ACC112 (cell line): ENCODE results near the gene LGALS12.
"Not testable (repeated sequence)": the region's sequence is repeated elsewhere in the genome, so short reads cannot be mapped to it uniquely, and the experiment has no call there.

Experiments used
- H2AFZ ChIP-seq: fragments of 200-600 bp; sonication (generic); one replicate; pipeline ENCODE4 v1.6.0; 2017; ENCODE audit warnings: antibody characterized with exemption, low read length; ENCODE audit not compliant: unreplicated experiment
- H3K27ac ChIP-seq: fragments of 200-600 bp; sonication (generic); 2 replicates; pipeline ENCODE4 v1.5.1; 2014; ENCODE audit warnings: low read depth, mild to moderate bottlenecking, antibody characterized with exemption, low read length, moderate library complexity
- H3K27me3 ChIP-seq: fragments of 200-600 bp; sonication (generic); 2 replicates; pipeline ENCODE4 v1.6.1; 2014; ENCODE audit warnings: mild to moderate bottlenecking, antibody characterized with exemption, low read length, moderate library complexity, mixed read lengths; ENCODE audit not compliant: insufficient read depth
- H3K36me3 ChIP-seq: fragments of 200-600 bp; sonication (generic); 2 replicates; pipeline ENCODE4 v1.6.1; 2016; ENCODE audit warnings: mild to moderate bottlenecking, antibody characterized with exemption, low read length, moderate library complexity, mixed read lengths; ENCODE audit not compliant: insufficient read depth
- H3K4me1 ChIP-seq: fragments of 200-600 bp; sonication (generic); one replicate; pipeline ENCODE4 v1.6.1; 2016; ENCODE audit warnings: low read length, mixed read lengths; ENCODE audit not compliant: insufficient read depth, unreplicated experiment, control insufficient read depth
- H3K4me3 ChIP-seq: fragments of 200-600 bp; sonication (generic); 2 replicates; pipeline ENCODE4 v1.5.1; 2014; ENCODE audit warnings: mild to moderate bottlenecking, low read depth, low read length
- H3K79me2 ChIP-seq: fragments of 200-600 bp; sonication (generic); one replicate; pipeline ENCODE4 v1.6.0; 2016; ENCODE audit warnings: low read length; ENCODE audit not compliant: control insufficient read depth, unreplicated experiment, insufficient read depth

The LGALS12 gene

DNA sequence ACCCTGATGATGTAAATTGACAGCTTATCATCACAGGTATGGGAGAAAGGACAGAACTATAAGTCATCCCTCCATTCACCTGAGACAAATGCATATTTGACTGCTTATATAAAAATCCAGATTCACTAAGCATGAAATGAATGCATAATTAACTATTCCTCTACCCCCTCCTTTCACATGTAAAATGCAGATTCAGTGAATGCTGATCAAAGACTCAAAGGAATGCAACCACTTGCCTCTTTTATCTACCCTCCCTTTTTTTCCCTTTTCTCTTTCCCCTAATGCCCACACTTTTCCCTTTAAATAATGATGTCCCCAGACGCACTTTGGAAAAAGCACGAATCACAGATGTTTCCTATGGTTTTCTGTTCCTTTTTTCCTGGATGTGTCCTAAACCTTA is 26.2 kb downstream of the LGALS12 start:
- no peak overlapping the region for H2AFZ ChIP-seq
- H3K27ac ChIP-seq: no peak overlapping the region
- H3K4me3 ChIP-seq: no peak overlapping the region
- H3K36me3 ChIP-seq: no peaks in the 10 kb centered on the region
- H3K79me2 ChIP-seq: no peaks in the 10 kb centered on the region
- peaks cover 28% of the 10 kb centered on the region for H3K4me1 ChIP-seq
- H3K27me3 ChIP-seq: no peaks in the 10 kb centered on the region

DNA sequence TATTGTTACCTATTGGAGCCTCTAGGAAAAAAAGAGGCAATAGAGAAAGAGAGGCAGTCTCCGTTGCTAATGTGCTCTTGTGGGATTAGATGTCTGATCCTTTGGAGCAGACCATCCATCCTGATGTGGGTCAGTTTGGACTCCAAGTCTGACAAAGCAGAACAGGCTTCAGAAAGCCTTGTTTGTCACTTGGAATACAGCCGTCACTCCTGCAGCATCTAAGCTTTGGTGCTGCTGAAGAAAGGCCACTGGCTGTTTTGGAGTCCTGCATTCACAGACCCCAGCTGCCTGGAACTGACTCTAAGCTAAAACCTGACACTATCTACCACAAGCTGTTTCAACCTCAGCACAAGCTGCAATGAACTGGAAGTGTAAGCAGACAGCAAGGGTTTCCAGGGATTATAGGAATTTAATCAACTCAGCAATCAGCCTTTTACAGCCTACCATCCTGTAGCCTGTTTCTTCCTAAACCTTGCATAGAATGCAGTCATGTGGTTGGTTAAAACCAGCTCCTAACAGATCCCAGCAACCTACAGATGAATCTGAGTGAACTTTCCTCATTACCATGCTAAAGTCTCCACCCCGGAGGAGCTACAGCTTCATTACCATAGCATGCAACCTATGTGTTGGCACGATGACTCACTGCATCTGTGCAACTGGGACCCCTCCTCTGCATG is 27.1 kb downstream of the LGALS12 start:
- Histone ChIP-seq H3K27me3 (no peaks in the 10 kb centered on the region), H3K4me1 (peaks cover 35% of the 10 kb centered on the region), H3K36me3 (no peaks in the 10 kb centered on the region), H3K79me2 (no peaks in the 10 kb centered on the region), H3K27ac (no peak overlapping the region), H3K4me3 (no peak overlapping the region), H2AFZ (no peak overlapping the region)

DNA sequence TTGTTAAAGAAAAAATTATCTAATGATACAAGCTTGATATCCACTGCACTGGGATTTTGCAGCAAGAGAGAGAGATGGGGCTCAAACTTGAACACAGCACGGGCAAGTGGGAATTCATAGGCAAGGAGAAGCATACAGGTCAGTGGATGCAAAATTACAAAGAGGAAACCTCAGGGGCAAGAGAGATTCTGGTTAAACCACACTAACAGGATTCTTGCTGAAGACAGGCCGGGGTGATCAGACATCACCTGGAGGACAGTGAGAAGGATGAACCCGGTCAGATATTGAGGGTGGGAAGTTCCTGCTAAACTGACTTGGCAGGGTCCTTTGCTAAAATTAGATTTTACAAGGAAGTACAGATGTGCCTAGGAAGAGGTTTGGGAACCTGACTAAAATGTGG is 28.2 kb downstream of the LGALS12 start:
- Histone ChIP-seq H3K27ac (no peak overlapping the region), H3K4me1 (peaks cover 35% of the 10 kb centered on the region), H3K4me3 (no peak overlapping the region), H3K27me3 (no peaks in the 10 kb centered on the region), H2AFZ (no peak overlapping the region), H3K79me2 (no peaks in the 10 kb centered on the region), H3K36me3 (no peaks in the 10 kb centered on the region)

DNA sequence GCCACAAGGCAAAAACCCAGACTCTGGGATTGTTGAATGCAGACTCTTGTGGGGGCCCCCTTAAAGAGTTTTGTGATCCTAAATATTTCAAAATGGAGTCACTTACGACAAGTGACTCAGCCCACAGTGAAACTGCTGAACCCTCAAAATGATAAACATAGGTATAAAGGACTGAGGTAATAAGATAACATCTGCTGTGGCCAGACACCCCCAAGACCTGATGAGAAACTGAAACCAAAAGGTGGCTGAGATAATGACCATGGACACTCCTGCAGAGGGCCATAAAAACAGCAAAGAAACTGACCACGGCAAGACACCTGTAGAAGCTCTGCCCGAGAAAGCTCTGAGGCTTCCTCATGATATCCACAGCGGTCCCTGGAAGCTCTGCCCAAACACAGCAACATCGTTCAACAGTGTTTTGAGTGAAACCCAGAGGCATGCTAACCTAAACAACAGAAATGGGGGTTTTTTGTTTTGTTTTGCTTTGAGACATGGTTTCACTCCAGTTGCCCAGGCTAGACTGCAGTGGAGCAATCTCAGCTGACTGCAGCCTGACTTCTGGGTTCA is 29.1 kb downstream of the LGALS12 start:
- Histone ChIP-seq H3K27ac (no peak overlapping the region), H3K27me3 (no peaks in the 10 kb centered on the region), H2AFZ (no peak overlapping the region), H3K4me1 (peaks cover 35% of the 10 kb centered on the region), H3K36me3 (no peaks in the 10 kb centered on the region), H3K4me3 (no peak overlapping the region), H3K79me2 (no peaks in the 10 kb centered on the region)

DNA sequence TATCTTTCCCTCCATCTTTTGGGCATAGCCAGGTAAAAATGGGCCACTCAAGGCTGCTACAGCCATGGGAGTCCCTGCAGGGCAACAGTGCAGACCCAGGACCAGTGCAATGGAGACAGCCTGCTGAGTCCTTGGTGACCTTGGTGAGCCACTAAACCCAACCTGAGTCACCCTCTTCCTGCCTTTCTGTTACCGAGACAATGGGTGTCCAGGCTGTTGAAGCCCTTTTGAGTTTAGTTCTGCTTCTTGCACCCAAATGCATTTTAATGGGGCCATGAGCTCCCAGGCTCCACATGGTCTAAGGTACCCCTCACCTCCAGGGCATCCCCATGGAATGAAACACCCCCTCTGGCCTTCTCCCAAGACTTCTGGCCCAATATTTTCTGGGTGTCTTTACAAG is 29.9 kb downstream of the LGALS12 start:
- no peak overlapping the region for H2AFZ ChIP-seq

DNA sequence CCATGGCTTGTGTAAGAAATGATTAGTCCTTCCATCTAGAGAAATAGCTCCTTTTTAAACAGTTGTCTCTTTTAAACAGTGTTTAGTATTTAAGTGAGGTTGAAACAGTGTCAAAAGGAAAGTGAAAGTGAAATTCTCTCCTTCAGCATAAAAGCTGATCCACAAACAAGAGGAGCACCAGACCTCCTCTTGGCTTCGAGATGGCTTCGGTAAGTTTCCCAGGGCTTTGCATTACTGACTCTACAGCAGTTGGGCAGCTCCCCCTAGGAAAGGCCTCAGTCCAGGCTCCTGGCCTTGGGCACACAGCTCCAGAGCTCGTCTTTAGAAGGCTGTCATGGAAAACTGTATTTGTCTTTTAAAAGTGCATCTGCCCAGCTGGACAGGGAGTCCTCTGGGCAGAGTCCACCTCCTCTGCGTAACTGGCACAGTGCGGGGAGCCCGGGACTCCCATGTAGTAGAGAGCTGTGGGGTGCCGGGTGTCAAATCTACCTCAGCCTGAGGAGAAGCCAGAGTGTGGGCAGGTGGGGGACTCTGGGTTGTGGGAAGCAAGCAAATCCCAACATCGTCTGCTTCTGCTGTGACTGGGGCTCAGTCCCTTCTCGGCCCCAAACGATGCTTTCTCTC is 30.9 kb downstream of the LGALS12 start, which contains the start of gene PLAAT4:
PLAAT4 (plus strand) TSS at position 140 of the 624 bp plus-strand sequence; CDS start at position 201, 61 bp downstream.
- H3K27ac ChIP-seq: peak within 1 kb of the TSS; percentile 49
- H3K4me3 ChIP-seq: peak within 1 kb of the TSS; percentile 71

More for the DNA sequence above, 29.9 kb downstream of the LGALS12 start:
- Histone ChIP-seq H3K79me2 (no peaks in the 10 kb centered on the region), H3K27me3 (no peaks in the 10 kb centered on the region), H3K4me1 (peaks cover 35% of the 10 kb centered on the region), H3K4me3 (no peak overlapping the region), H3K27ac (no peak overlapping the region), H3K36me3 (no peaks in the 10 kb centered on the region)

DNA sequence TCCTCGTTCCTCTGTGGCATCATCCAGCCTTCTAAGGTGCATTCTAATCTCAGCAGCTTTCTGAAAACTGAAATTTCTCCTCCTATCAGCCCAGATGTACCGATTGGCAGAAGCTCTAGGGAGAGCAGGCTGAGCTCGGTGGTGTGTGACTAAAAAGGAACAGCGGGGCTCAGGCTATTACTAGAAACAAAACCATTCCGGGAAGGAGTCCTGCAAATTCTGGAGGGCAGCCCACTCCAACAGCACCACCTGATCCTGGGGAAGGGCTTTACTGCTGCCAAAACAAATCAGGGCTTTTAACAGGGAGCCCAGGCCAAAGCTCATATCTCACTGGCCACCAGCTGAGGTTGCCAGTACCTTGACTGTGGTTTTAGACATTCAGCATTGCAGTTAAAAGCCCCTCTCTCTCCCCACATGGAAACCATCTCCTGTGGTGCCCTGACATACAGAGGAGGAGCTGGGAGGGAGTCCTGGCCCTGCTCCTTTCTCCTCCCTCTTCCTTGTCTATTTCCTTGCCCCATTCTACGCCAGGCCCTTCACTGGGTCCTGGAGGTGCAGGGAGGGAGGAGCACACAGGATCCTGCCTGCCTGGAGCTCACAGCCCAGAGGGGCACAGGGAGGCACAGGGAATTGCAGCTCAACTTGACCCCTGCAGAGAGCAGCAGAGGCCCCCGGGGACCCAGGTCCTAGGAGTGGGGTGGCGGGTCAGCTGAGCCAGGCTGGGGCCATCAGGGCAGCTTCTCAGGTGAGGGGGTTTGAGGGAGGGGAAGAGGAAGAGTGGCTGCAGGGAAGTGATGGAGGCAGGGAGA is 31.6 kb downstream of the LGALS12 start:
- Histone ChIP-seq H2AFZ (peak overlapping the region; percentile 36), H3K27me3 (no peaks in the 10 kb centered on the region), H3K4me3 (peak overlapping the region; percentile 71), H3K4me1 (peaks cover 21% of the 10 kb centered on the region), H3K36me3 (no peaks in the 10 kb centered on the region), H3K79me2 (no peaks in the 10 kb centered on the region), H3K27ac (peak overlapping the region; percentile 49)

More for the DNA sequence above, 30.9 kb downstream of the LGALS12 start, which contains the start of gene PLAAT4:
- Histone ChIP-seq H2AFZ (peak within 1 kb of the TSS; percentile 36), H3K79me2 (no peaks in the 10 kb centered on the region), H3K36me3 (no peaks in the 10 kb centered on the region), H3K27me3 (no peaks in the 10 kb centered on the region), H3K4me1 (peaks cover 28% of the 10 kb centered on the region)

DNA sequence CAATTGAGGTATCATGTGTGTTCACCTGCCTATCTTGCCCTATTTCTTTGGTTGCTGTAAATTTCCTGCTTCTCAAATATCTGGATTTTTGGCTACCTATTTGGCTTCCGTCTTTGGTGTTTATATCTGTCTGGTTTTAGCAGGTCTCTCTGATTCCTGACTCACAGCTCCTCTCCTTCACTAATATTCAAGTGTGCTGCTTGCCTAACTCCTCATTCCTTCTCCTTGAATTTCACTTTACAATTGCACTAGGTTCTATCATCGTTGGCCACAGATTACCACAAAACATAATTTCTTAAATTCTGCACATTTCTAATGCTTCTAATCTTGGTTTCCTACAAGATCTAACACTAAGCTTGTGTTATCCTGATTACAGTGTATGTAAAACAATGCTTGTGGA is 36.6 kb downstream of the LGALS12 start:
- not testable (repeated sequence) for H2AFZ ChIP-seq, H3K4me3 ChIP-seq, H3K79me2 ChIP-seq, H3K27me3 ChIP-seq, H3K4me1 ChIP-seq, H3K27ac ChIP-seq, H3K36me3 ChIP-seq

DNA sequence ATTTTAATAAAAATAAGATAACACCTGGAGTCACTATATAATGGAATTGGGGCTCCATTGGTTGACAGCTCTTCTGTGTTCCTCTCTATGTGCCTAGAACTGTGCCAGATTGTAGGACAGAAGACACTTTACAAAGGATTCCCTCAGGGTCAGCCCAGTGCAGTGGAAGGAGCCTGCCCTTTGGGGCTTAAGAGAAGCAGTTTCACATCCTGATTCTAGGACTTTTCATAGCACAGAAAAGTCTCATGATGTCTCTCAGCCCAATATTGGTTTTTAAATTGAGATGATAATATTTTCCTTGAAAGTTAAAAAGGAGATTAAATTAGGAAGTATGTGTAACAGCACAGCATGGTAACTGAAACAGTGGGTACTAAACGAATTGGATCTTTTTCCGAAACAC is 37.8 kb downstream of the LGALS12 start:
- H3K36me3 ChIP-seq: no peaks in the 10 kb centered on the region
- no peak overlapping the region for H2AFZ ChIP-seq

DNA sequence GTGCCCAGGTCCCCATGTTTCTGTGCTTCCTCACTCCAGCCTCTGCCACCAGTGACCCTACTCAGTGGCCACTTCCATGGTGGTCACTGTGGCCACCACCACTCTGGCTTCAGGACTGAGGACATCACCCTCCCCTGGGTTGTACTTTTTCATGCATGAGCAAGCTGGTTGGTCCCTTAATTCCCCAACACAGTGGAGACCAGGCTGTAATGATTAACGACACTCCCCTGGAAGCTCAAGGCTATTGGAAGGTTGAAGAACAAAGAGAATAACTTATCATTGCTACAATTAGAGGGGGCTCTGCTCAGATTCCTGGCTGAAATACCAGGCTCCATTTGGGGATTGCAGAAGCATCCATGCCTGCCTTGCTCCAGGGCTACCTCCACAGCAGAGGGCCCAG is 41.2 kb downstream of the LGALS12 start:
- H3K36me3 ChIP-seq: no peaks in the 10 kb centered on the region
- H3K4me1 ChIP-seq: no peaks in the 10 kb centered on the region
- no peak overlapping the region for H3K27ac ChIP-seq
- H2AFZ ChIP-seq: no peak overlapping the region
- no peaks in the 10 kb centered on the region for H3K79me2 ChIP-seq
- H3K4me3 ChIP-seq: no peak overlapping the region
- no peaks in the 10 kb centered on the region for H3K27me3 ChIP-seq

More for the DNA sequence above, 37.8 kb downstream of the LGALS12 start:
- Histone ChIP-seq H3K4me3 (no peak overlapping the region), H3K27ac (no peak overlapping the region), H3K27me3 (no peaks in the 10 kb centered on the region), H3K4me1 (no peaks in the 10 kb centered on the region), H3K79me2 (no peaks in the 10 kb centered on the region)
